ENCODE measurements around the gene C2orf80. TPM values are rescaled to one million over a fixed set of nuclear protein-coding genes. Genes with fewer than 3 reads are reported as not detected.
"Not testable (repeated sequence)": the region's sequence is repeated elsewhere in the genome, so short reads cannot be mapped to it uniquely, and the experiment has no call there.

The C2orf80 gene
- polyA plus RNA-seq, 6 donors from 2014 or later, result not detected

GRCh38 chr2:208118918-208119317, 70.9 kb downstream of the C2orf80 start:
- peaks cover 7 to 26% (median 19%) of the 10 kb centered on the region in 3 donors for H3K27me3 Mint-ChIP-seq
- H3K4me3 Mint-ChIP-seq, result no peak overlapping the region
- no peak for DNase-seq
- H3K36me3 Mint-ChIP-seq, result no peaks in the 10 kb centered on the region
- ATAC-seq (ENCODE audit: low read depth in 2 of 2), result no peak
- no peaks in the 10 kb centered on the region for H3K9me3 Mint-ChIP-seq
- H3K27ac Mint-ChIP-seq, result no peak overlapping the region
- H3K4me1 Mint-ChIP-seq, result peaks cover 0 to 3% (median 1%) of the 10 kb centered on the region in 3 donors

GRCh38 chr2:208117390-208117789, 72.4 kb downstream of the C2orf80 start:
- H3K4me3 Mint-ChIP-seq; H3K36me3 Mint-ChIP-seq; ATAC-seq (ENCODE audit: low read depth in 2 of 2); H3K9me3 Mint-ChIP-seq; H3K4me1 Mint-ChIP-seq; DNase-seq; H3K27ac Mint-ChIP-seq: not testable (repeated sequence)
- peaks cover 3 to 35% (median 23%) of the 10 kb centered on the region in 3 donors for H3K27me3 Mint-ChIP-seq

Other genes starting within 250 kb of the C2orf80 start
- 1 to 10 TPM; 1.3 to 7.7 (median 3.7) TPM for gene PLEKHM3, start 164.5 kb downstream of the C2orf80 start, polyA plus RNA-seq (ENCODE audit: low read depth in 6 of 6)
- not detected for gene CRYGD, start 65.5 kb downstream of the C2orf80 start, polyA plus RNA-seq (ENCODE audit: low read depth in 6 of 6)
- gene CRYGC, start 60.2 kb downstream of the C2orf80 start, polyA plus RNA-seq (ENCODE audit: low read depth in 6 of 6), result not detected
- gene CRYGB, start 43.9 kb downstream of the C2orf80 start, polyA plus RNA-seq (ENCODE audit: low read depth in 6 of 6), result not detected
- not detected for gene CRYGA, start 26.4 kb downstream of the C2orf80 start, polyA plus RNA-seq (ENCODE audit: low read depth in 6 of 6)
- 10 to 100 TPM in 2 of 6 donors, 1 to 10 TPM in 4; 6.7 to 10.6 (median 8.7) TPM for gene IDH1, start 65.0 kb upstream of the C2orf80 start, polyA plus RNA-seq (ENCODE audit: low read depth in 6 of 6)
- gene PIKFYVE, start 76.2 kb upstream of the C2orf80 start, polyA plus RNA-seq (ENCODE audit: low read depth in 6 of 6), result 10 to 100 TPM in 5 of 6 donors, 1 to 10 TPM in 1; 3.6 to 16.8 (median 13.9) TPM
- gene PTH2R, start 216.8 kb upstream of the C2orf80 start, polyA plus RNA-seq (ENCODE audit: low read depth in 6 of 6), result under 1 TPM in 4 of 6 donors, not detected in 2; 0.09 to 0.42 (median 0.23) TPM